Measurements from ENCODE around the gene TMEM255A. TPM values are rescaled to one million over a fixed set of nuclear protein-coding genes. Genes with fewer than 3 reads are reported as not detected.

Gene TMEM255A
- total and polyA plus RNA-seq, 12 donors, result 0.09 to 3.1 (median 0.96) TPM

DNA sequence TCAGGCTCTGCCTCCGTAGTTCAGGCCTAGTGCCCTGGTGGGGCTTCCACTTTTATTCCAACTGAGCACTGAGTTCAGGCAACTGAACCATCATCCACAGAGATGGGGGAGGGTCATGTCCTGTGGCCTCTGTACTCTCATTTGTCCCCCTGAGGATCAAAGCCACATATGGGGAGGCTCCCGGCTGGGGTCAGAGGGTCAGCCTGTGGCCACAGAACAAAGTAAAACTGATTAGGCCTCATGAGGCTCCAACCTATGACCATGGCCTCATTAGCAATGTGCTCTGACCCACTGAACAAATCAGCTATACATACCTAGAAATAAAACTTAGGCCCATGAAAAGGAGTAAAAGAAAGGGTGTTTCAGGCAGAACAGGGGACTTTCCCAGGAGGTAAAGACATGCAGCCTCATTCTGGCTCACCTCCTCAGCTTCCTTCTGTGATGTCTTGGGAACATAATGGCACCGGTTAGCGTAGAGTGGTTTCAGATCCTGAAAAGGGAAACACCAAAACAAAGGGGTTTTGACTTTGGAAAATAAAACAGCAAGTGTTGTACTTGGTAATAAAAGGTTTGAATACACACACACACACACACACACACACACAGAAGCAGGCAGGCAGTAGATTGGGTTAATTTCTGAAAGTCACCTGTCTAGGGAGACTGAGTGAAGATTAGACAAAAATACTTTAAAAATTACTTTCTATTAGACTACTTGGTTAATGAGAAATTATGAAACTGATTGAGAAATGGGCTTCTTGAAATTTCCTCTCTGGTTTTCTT is 24.3 kb downstream of the TMEM255A start:
- 70 to 79% (median 79%) methylated on average over 2 to 4 of the region's 4 CpGs for WGBS, 4 donors
- Histone ChIP-seq H3K4me1 (replicated peaks in 1 of 2) (no peaks in the 10 kb centered on the region), H3K36me3 (replicated peaks in 1 of 2) (no peaks in the 10 kb centered on the region), H3K4me3 (no peak overlapping the region), H3K27ac (no peak overlapping the region), H3K9me3 (replicated peaks in 1 of 3) (no peaks in the 10 kb centered on the region), H3K27me3 (no peaks in the 10 kb centered on the region)
- DNase-seq, result no peak
- no peak for TF ChIP-seq POLR2A (IDR thresholded peaks at IDR 0.05)
- TF ChIP-seq, protein P1, sequence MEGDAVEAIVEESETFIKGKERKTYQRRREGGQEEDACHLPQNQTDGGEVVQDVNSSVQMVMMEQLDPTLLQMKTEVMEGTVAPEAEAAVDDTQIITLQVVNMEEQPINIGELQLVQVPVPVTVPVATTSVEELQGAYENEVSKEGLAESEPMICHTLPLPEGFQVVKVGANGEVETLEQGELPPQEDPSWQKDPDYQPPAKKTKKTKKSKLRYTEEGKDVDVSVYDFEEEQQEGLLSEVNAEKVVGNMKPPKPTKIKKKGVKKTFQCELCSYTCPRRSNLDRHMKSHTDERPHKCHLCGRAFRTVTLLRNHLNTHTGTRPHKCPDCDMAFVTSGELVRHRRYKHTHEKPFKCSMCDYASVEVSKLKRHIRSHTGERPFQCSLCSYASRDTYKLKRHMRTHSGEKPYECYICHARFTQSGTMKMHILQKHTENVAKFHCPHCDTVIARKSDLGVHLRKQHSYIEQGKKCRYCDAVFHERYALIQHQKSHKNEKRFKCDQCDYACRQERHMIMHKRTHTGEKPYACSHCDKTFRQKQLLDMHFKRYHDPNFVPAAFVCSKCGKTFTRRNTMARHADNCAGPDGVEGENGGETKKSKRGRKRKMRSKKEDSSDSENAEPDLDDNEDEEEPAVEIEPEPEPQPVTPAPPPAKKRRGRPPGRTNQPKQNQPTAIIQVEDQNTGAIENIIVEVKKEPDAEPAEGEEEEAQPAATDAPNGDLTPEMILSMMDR (IDR thresholded peaks at IDR 0.05), result no peak
- intact Hi-C loops (cut with DNase I), result no loop called here

DNA sequence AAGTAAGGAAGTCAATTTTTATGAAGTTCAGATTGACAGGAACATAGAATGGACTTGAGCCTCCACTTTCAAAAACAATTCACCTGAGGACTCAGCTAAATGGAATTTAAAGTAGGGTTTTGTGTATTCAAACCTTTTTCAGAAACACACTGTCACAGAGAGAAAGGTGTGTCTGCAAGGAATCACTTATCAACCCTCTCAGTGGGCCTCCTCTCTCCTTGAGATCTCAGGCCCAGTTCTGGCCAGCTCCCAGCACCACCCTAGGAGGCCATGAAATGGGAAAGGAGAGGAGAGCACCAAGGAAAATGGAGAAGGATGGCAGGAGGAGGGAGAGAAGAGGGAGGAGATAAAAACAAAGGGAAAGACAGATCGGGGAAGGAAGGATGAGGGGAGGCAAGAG is 28.6 kb downstream of the TMEM255A start:
- 65 to 92% (median 77%) methylated on average over 1 of the region's 1 CpG for WGBS, 4 donors
- TF ChIP-seq, protein P1 (IDR thresholded peaks at IDR 0.05), result no peak
- TF ChIP-seq POLR2A (IDR thresholded peaks at IDR 0.05), result no peak

DNA sequence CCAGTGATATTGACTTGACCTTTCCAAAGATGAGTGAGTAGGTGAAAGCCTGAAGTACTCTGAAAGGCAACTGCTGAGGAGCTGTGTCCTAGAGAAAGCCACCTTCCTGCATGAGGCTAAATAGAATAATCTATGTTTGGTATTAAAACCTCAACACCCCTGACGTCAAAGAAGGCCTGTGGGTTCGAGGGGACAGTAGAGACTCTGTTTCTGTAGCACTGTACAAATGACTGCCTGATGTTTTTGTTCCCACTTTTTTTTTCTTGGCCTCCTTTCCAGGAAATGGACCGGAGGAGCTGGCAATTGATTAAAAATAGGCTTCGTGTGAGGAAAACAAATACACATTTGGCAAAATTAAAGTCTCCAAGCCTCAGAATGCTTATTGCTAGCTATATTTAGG is 29.5 kb downstream of the TMEM255A start:
- Histone ChIP-seq H3K9me3 (replicated peaks in 1 of 3) (no peaks in the 10 kb centered on the region), H3K36me3 (replicated peaks in 1 of 2) (no peaks in the 10 kb centered on the region), H3K4me3 (no peak overlapping the region), H3K27ac (no peak overlapping the region), H3K4me1 (replicated peaks in 1 of 2) (no peaks in the 10 kb centered on the region), H3K27me3 (no peaks in the 10 kb centered on the region)
- TF ChIP-seq, protein P1 (IDR thresholded peaks at IDR 0.05), result no peak
- TF ChIP-seq POLR2A (IDR thresholded peaks at IDR 0.05), result no peak
- intact Hi-C loops (cut with DNase I), result no loop called here
- 40 to 67% (median 56%) methylated on average over 4 of the region's 4 CpGs for WGBS, 4 donors
- DNase-seq, result no peak

More for the DNA sequence above, 28.6 kb downstream of the TMEM255A start:
- H3K9me3 ChIP-seq (replicated peaks in 1 of 3), result no peaks in the 10 kb centered on the region
- intact Hi-C loops (cut with DNase I), result no loop called here
- H3K27ac ChIP-seq, result no peak overlapping the region
- H3K27me3 ChIP-seq, result no peaks in the 10 kb centered on the region
- H3K36me3 ChIP-seq (replicated peaks in 1 of 2), result no peaks in the 10 kb centered on the region
- no peak overlapping the region for H3K4me3 ChIP-seq
- no peak for DNase-seq
- H3K4me1 ChIP-seq (replicated peaks in 1 of 2), result no peaks in the 10 kb centered on the region

DNA sequence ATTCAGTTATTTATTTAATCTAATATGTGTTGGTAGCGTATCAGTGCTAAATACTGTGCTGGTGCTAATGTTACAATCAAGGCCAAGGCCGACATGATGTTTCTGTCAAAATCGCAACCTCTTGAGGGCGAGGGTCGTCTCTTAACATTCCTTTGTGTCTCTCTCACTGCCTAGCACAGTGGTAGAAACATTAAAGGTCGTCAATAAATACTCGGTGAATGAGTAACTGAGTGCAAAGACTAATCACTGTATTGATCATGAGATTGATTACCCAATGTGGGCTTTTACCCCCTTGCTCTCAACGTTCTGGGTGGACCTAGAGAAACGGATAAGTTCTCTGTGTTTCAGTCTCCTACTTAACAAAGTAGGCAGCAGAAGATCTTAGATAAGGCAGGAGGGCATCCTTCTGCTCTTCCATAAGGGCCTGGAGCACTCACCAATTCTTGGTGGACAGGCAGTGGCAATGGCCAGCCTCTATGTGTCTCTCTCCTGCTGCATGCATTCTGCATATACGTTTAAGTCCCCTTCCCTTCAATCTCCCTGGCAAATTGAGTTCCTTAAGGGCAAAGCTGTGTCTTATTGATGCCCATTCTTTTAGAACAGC is 30.1 kb downstream of the TMEM255A start:
- DNase-seq, result no peak
- Histone ChIP-seq H3K9me3 (replicated peaks in 1 of 3) (no peaks in the 10 kb centered on the region), H3K36me3 (replicated peaks in 1 of 2) (no peaks in the 10 kb centered on the region), H3K4me1 (replicated peaks in 1 of 2) (no peaks in the 10 kb centered on the region), H3K27ac (no peak overlapping the region), H3K27me3 (no peaks in the 10 kb centered on the region), H3K4me3 (no peak overlapping the region)
- no peak for TF ChIP-seq POLR2A (IDR thresholded peaks at IDR 0.05)
- TF ChIP-seq, protein P1 (IDR thresholded peaks at IDR 0.05), result no peak
- intact Hi-C loops (cut with DNase I), result no loop called here
- WGBS, 4 donors, result 68 to 85% (median 78%) methylated on average over 9 to 10 of the region's 10 CpGs

Data from adrenal gland (tissue), 12 donors.